ENCODE measurements around the gene CCRL2. TPM values are rescaled to one million over a fixed set of nuclear protein-coding genes. Genes with fewer than 3 reads are reported as not detected.

Gene CCRL2
- polyA plus RNA-seq, 3 donors = 1.1 to 1.5 (median 1.3) TPM

- no peak for DNase-seq (ENCODE audit: low read depth in 3 of 3, low spot score in 2 of 3)
Observed at GRCh38 chr3:46455231-46456115, 48.4 kb downstream of the CCRL2 start.

- no peak for DNase-seq (ENCODE audit: low read depth in 3 of 3, low spot score in 2 of 3)
Observed at GRCh38 chr3:46456118-46456517, 49.1 kb downstream of the CCRL2 start.

Other genes with a start within 250 kb of the CCRL2 start
- 1 to 10 TPM; 1.7 to 2.6 (median 2.4) TPM for gene CCR1, start 198.9 kb upstream of the CCRL2 start, polyA plus RNA-seq (ENCODE audit: insufficient read length in 3 of 3)
- gene CCR3, start 164.8 kb upstream of the CCRL2 start, polyA plus RNA-seq (ENCODE audit: insufficient read length in 3 of 3) = under 1 TPM in 2 of 3 donors, not detected in 1; 0.08 to 0.21 TPM
- gene CCR2, start 53.1 kb upstream of the CCRL2 start, polyA plus RNA-seq (ENCODE audit: insufficient read length in 3 of 3) = 1 to 10 TPM; 2.0 to 2.1 (median 2.1) TPM
- under 1 TPM; 0.46 to 0.69 (median 0.51) TPM for gene CCR5, start 36.3 kb upstream of the CCRL2 start, polyA plus RNA-seq (ENCODE audit: insufficient read length in 3 of 3)
- 1 to 10 TPM; 2.3 to 2.8 (median 2.6) TPM for gene LTF, start 57.6 kb downstream of the CCRL2 start, polyA plus RNA-seq (ENCODE audit: insufficient read length in 3 of 3)
- not detected for gene RTP3, start 90.7 kb downstream of the CCRL2 start, polyA plus RNA-seq (ENCODE audit: insufficient read length in 3 of 3)
- 1 to 10 TPM; 2.0 to 2.4 (median 2.3) TPM for gene LRRC2, start 159.0 kb downstream of the CCRL2 start, polyA plus RNA-seq (ENCODE audit: insufficient read length in 3 of 3)
- gene FAM240A, start 205.3 kb downstream of the CCRL2 start, polyA plus RNA-seq (ENCODE audit: insufficient read length in 3 of 3) = under 1 TPM; 0.08 to 0.16 (median 0.14) TPM

All from right renal cortex interstitium (tissue), 3 donors.